Mesenchymal stem cell (in vitro differentiated cells and primary cell): ENCODE measurements around the gene POLR3A.
"Not testable (repeated sequence)": the region's sequence is repeated elsewhere in the genome, so short reads cannot be mapped to it uniquely, and the experiment has no call there.

Experiments used
- DNase-seq: peaks from one replicate; pipeline ENCODE4 v3.0.0-alpha.2; 2013
- H2AFZ ChIP-seq: one replicate; pipeline ENCODE4 v1.6.1; 2013; ENCODE audit warnings: low read depth, mild to moderate bottlenecking, control low read depth, inconsistent platforms, low read length, moderate library complexity
- H2AK5ac ChIP-seq: 2 replicates; pipeline ENCODE4 v1.6.1; 2013; ENCODE audit warnings: low read length, moderate library complexity, mild to moderate bottlenecking, inconsistent platforms; ENCODE audit not compliant: severe bottlenecking
- H2BK120ac ChIP-seq: one replicate; pipeline ENCODE4 v1.6.1; 2013; ENCODE audit warnings: low read depth, mild to moderate bottlenecking, inconsistent platforms, low read length, moderate library complexity
- H2BK12ac ChIP-seq, 2 experiments: one replicate each; pipeline ENCODE4 v1.6.1; 2013; ENCODE audit warnings: inconsistent platforms in 2 of 2, low read length in 2 of 2, mild to moderate bottlenecking in 2 of 2, moderate library complexity in 2 of 2, control low read depth in 1 of 2
- H2BK15ac ChIP-seq: one replicate; pipeline ENCODE4 v1.6.1; 2013; ENCODE audit warnings: mild to moderate bottlenecking, low read depth, inconsistent platforms; ENCODE audit not compliant: poor library complexity, severe bottlenecking
- H2BK5ac ChIP-seq: 2 replicates; pipeline ENCODE4 v1.6.1; 2013; ENCODE audit warnings: low read depth, mild to moderate bottlenecking, low read length, control low read depth, inconsistent platforms; ENCODE audit not compliant: poor library complexity, severe bottlenecking
- H3K14ac ChIP-seq, 2 experiments: one replicate each; pipeline ENCODE4 v1.6.1; 2013; ENCODE audit warnings: inconsistent platforms in 2 of 2, low read length in 2 of 2, control low read depth in 1 of 2, mild to moderate bottlenecking in 1 of 2, moderate library complexity in 1 of 2
- H3K18ac ChIP-seq, 2 experiments: one replicate each; pipeline ENCODE4 v1.6.1; 2013; ENCODE audit warnings: inconsistent platforms in 2 of 2, low read length in 2 of 2, control low read depth in 1 of 2, low read depth in 1 of 2, mild to moderate bottlenecking in 1 of 2
- H3K23ac ChIP-seq, 2 experiments: one replicate each; pipeline ENCODE4 v1.6.1; 2013; ENCODE audit warnings: inconsistent platforms in 2 of 2, low read length in 2 of 2, mild to moderate bottlenecking in 2 of 2, moderate library complexity in 2 of 2, control low read depth in 1 of 2
- H3K27ac ChIP-seq: 2 replicates; pipeline ENCODE4 v1.5.1; 2013; ENCODE audit warnings: mild to moderate bottlenecking, moderate library complexity, low read length, control low read depth, inconsistent platforms; ENCODE audit not compliant: poor library complexity, severe bottlenecking
- H3K27me3 ChIP-seq, 2 experiments: 2 replicates each; pipeline versions ENCODE4 v1.6.1 to v1.7.0; 2013; ENCODE audit warnings: low read length in 2 of 2, mild to moderate bottlenecking in 2 of 2, moderate library complexity in 2 of 2, control low read depth in 1 of 2, inconsistent platforms in 1 of 2; ENCODE audit not compliant: control insufficient read depth in 1 of 2, insufficient read depth in 1 of 2
- H3K36me3 ChIP-seq, 2 experiments: 2 replicates each; pipeline versions ENCODE4 v1.6.1 to v1.7.0; 2013; ENCODE audit warnings: low read length in 2 of 2, control low read depth in 1 of 2, inconsistent platforms in 1 of 2, low read depth in 1 of 2, mild to moderate bottlenecking in 1 of 2; ENCODE audit not compliant: insufficient read depth in 2 of 2, control insufficient read depth in 1 of 2
- H3K4ac ChIP-seq, 2 experiments: one replicate each; pipeline ENCODE4 v1.6.1; 2013; ENCODE audit warnings: inconsistent platforms in 2 of 2, low read length in 2 of 2, mild to moderate bottlenecking in 2 of 2, moderate library complexity in 2 of 2, control low read depth in 1 of 2, low read depth in 1 of 2
- H3K4me1 ChIP-seq: 2 replicates; pipeline ENCODE4 v1.6.1; 2013; ENCODE audit warnings: low read depth, low read length, control low read depth; ENCODE audit not compliant: control insufficient read depth, insufficient read depth
- H3K4me2 ChIP-seq: 2 replicates; pipeline ENCODE4 v1.6.1; 2013; ENCODE audit warnings: low read length, mild to moderate bottlenecking, inconsistent platforms; ENCODE audit not compliant: poor library complexity, severe bottlenecking
- H3K4me3 ChIP-seq, 2 experiments: 2 replicates each; pipeline versions ENCODE4 v1.5.1 to v1.7.0; 2013; ENCODE audit warnings: low read length in 2 of 2, mild to moderate bottlenecking in 2 of 2, control low read depth in 1 of 2, low read depth in 1 of 2; ENCODE audit not compliant: insufficient read depth in 1 of 2
- H3K79me1 ChIP-seq: replicated peaks from 2 replicates; pipeline ENCODE4 v1.6.1; 2013; ENCODE audit warnings: mild to moderate bottlenecking, control low read depth, low read length, inconsistent platforms; ENCODE audit not compliant: poor library complexity, severe bottlenecking
- H3K9ac ChIP-seq: 2 replicates; pipeline ENCODE4 v1.7.0; 2013; ENCODE audit warnings: mild to moderate bottlenecking, low read length, moderate library complexity
- H3K9me3 ChIP-seq: 2 replicates; pipeline ENCODE4 v1.7.0; 2013; ENCODE audit warnings: mild to moderate bottlenecking, low read length; ENCODE audit not compliant: control insufficient read depth
- H4K8ac ChIP-seq: one replicate; pipeline ENCODE4 v1.6.1; 2013; ENCODE audit warnings: inconsistent platforms, mild to moderate bottlenecking, low read length, moderate library complexity
- H4K91ac ChIP-seq: one replicate; pipeline ENCODE4 v1.6.1; 2013; ENCODE audit warnings: mild to moderate bottlenecking, low read length, inconsistent platforms
- WGBS: methylation state at CpG from one replicate; pipeline ENCODE4 v1.1.7; 2013; ENCODE audit warnings: mixed read lengths; 5-methylcytosine and 5-hydroxymethylcytosine counted together

POLR3A gene

GRCh38 chr10:78071857-78072179 lies 42.5 kb upstream of the POLR3A start:
- no peak overlapping the region for H2AFZ ChIP-seq
- WGBS: 90% methylated on average over 4 of the region's 4 CpGs
- DNase-seq: no peak
- H2BK120ac ChIP-seq: no peak overlapping the region
- H3K18ac ChIP-seq: no peak overlapping the region
- no peak overlapping the region for H3K9ac ChIP-seq
- H3K79me1 ChIP-seq: no peaks in the 10 kb centered on the region
- no peak overlapping the region for H3K14ac ChIP-seq
- H3K27ac ChIP-seq: no peak overlapping the region
- H2BK5ac ChIP-seq: no peak overlapping the region
- H4K91ac ChIP-seq: no peak overlapping the region
- H2BK12ac ChIP-seq: no peak overlapping the region
- no peaks in the 10 kb centered on the region for H3K4me1 ChIP-seq
- H3K9me3 ChIP-seq: peaks cover 4% of the 10 kb centered on the region
- H3K4me2 ChIP-seq: no peak overlapping the region
- no peak overlapping the region for H2AK5ac ChIP-seq
- H2BK15ac ChIP-seq: no peak overlapping the region
- no peak overlapping the region for H4K8ac ChIP-seq
- no peak overlapping the region for H3K4me3 ChIP-seq
- H3K4ac ChIP-seq: no peak overlapping the region
- no peaks in the 10 kb centered on the region for H3K36me3 ChIP-seq
- H3K23ac ChIP-seq: no peak overlapping the region
- peaks cover 3 to 6% of the 10 kb centered on the region in 2 experiments for H3K27me3 ChIP-seq

DNA sequence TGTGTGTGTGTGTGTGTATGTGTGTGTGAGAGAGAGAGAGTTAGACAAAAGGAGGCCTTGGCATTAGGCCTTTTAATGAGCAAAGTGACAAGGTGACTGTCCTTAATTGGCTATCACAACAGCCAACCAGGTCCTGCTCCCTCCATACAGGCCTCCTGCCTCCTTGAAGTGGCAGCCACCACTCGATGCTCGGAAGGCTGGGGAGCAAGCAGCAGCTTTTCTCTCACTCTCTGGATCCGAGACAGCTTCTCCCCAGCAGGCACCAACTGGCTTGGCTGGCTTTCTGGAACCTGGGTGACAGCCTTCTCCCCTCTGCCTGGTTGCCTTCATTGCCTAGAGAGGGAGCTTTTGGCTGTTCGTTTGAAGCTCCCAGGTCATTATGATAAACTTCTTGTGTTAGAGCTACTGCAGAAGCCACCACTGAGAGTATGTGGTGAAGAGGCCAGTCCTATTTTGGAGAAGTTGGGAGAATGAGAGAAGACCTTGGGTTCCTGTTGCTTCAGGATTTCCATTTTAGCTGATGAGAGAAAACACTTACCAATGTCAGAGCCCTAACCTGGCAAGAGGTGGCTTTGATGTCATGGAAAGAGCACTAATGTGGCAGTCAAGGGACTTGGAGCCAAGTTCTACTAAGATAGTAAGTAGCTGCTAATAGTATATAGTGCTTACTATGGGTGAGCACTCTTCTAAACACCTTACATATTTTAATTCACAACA lies 42.0 kb upstream of the POLR3A start:
- 84% methylated on average over 4 of the region's 4 CpGs for WGBS
- Histone ChIP-seq H2AK5ac (no peak overlapping the region), H2BK12ac (no peak overlapping the region), H3K4me2 (no peak overlapping the region), H4K91ac (no peak overlapping the region), H3K9ac (no peak overlapping the region), H3K79me1 (no peaks in the 10 kb centered on the region), H2BK120ac (no peak overlapping the region), H3K9me3 (peaks cover 4% of the 10 kb centered on the region), H4K8ac (no peak overlapping the region), H2AFZ (no peak overlapping the region), H2BK5ac (no peak overlapping the region), H3K4me1 (no peaks in the 10 kb centered on the region), H3K36me3 (no peaks in the 10 kb centered on the region), H3K4ac (no peak overlapping the region), H3K27ac (no peak overlapping the region), H3K18ac (no peak overlapping the region), H3K23ac (no peak overlapping the region), H3K4me3 (no peak overlapping the region), H3K14ac (no peak overlapping the region), H2BK15ac (no peak overlapping the region), H3K27me3 (peaks cover 3 to 4% of the 10 kb centered on the region in 2 experiments)
- no peak for DNase-seq

- Histone ChIP-seq H3K4me3 (no peak overlapping the region), H3K4me1 (peaks cover 1% of the 10 kb centered on the region)
- 86% methylated on average over 5 of the region's 5 CpGs for WGBS
Observed at GRCh38 chr10:78070726-78071125, 41.4 kb upstream of the POLR3A start.

GRCh38 chr10:78070064-78070463 lies 40.7 kb upstream of the POLR3A start:
- H2AK5ac ChIP-seq, H3K27ac ChIP-seq, H3K36me3 ChIP-seq, H2BK15ac ChIP-seq, H3K18ac ChIP-seq, H3K79me1 ChIP-seq, H3K9ac ChIP-seq, H3K14ac ChIP-seq, H4K91ac ChIP-seq, H3K4me1 ChIP-seq, H3K4me2 ChIP-seq, H3K9me3 ChIP-seq, DNase-seq, H3K4ac ChIP-seq, H4K8ac ChIP-seq, H2AFZ ChIP-seq, H3K23ac ChIP-seq, H2BK120ac ChIP-seq, H2BK12ac ChIP-seq, H2BK5ac ChIP-seq, H3K27me3 ChIP-seq, H3K4me3 ChIP-seq: not testable (repeated sequence)
- WGBS: 94% methylated on average over 12 of the region's 12 CpGs

More at GRCh38 chr10:78070726-78071125, 41.4 kb upstream of the POLR3A start:
- H3K79me1 ChIP-seq: no peaks in the 10 kb centered on the region
- no peaks in the 10 kb centered on the region for H3K36me3 ChIP-seq
- no peak overlapping the region for H2BK120ac ChIP-seq
- no peak overlapping the region for H3K27ac ChIP-seq
- peaks cover 4% of the 10 kb centered on the region for H3K9me3 ChIP-seq
- peaks cover 3 to 4% of the 10 kb centered on the region in 2 experiments for H3K27me3 ChIP-seq
- no peak overlapping the region for H2AFZ ChIP-seq
- no peak for DNase-seq
- H3K4ac ChIP-seq: no peak overlapping the region
- no peak overlapping the region for H2BK5ac ChIP-seq
- H3K14ac ChIP-seq: no peak overlapping the region
- H2BK12ac ChIP-seq: no peak overlapping the region
- H3K4me2 ChIP-seq: no peak overlapping the region
- H3K9ac ChIP-seq: no peak overlapping the region
- no peak overlapping the region for H3K23ac ChIP-seq
- no peak overlapping the region for H2BK15ac ChIP-seq
- H3K18ac ChIP-seq: no peak overlapping the region
- no peak overlapping the region for H4K8ac ChIP-seq
- peak overlapping the region; percentile 52 for H4K91ac ChIP-seq
- H2AK5ac ChIP-seq: no peak overlapping the region
